IMR-90 (cell line): ENCODE results near the gene PDE4B.

Experiments
- BHLHE40 ChIP-seq: fragments of 150-350 bp; IDR thresholded peaks from 2 replicates; pipeline ENCODE4 v1.6.1; 2016; ENCODE audit warnings: mild to moderate bottlenecking, low read depth, low read length
- CTCF ChIP-seq: conservative IDR thresholded peaks from 2 replicates; pipeline ENCODE4 v1.5.1; 2012; ENCODE audit warnings: mild to moderate bottlenecking, low read depth, low read length, improper control_type of control experiment
- MAZ ChIP-seq: IDR thresholded peaks from 2 replicates; pipeline ENCODE4 v1.6.1; 2012; ENCODE audit warnings: low read depth, mild to moderate bottlenecking, low read length, improper control_type of control experiment, moderate library complexity, borderline replicate concordance
- NFE2L2 ChIP-seq: fragments of 150-350 bp; IDR thresholded peaks from 2 replicates; pipeline ENCODE4 v1.6.1; 2016; ENCODE audit warnings: low read depth, mild to moderate bottlenecking, low read length
- POLR2A ChIP-seq: IDR thresholded peaks from 2 replicates; pipeline ENCODE4 v1.6.1; 2012; ENCODE audit warnings: mild to moderate bottlenecking, low read depth, low read length
- RAD21 ChIP-seq: IDR thresholded peaks from 2 replicates; pipeline ENCODE4 v1.6.1; 2012; ENCODE audit warnings: low read length, improper control_type of control experiment
- RFX5 ChIP-seq: IDR thresholded peaks from 2 replicates; pipeline ENCODE4 v1.8.0; 2012; ENCODE audit warnings: low read depth, mild to moderate bottlenecking, low read length, moderate library complexity
- SMC3 ChIP-seq: fragments of 150-350 bp; IDR thresholded peaks from 2 replicates; pipeline ENCODE4 v1.6.1; 2016; ENCODE audit warnings: low read depth, mild to moderate bottlenecking, antibody characterized with exemption, low read length, moderate library complexity
- USF2 ChIP-seq: fragments of 150-350 bp; IDR thresholded peaks from 2 replicates; pipeline ENCODE4 v1.6.1; 2017; ENCODE audit warnings: mild to moderate bottlenecking, antibody characterized with exemption, low read length, low read depth

DNA sequence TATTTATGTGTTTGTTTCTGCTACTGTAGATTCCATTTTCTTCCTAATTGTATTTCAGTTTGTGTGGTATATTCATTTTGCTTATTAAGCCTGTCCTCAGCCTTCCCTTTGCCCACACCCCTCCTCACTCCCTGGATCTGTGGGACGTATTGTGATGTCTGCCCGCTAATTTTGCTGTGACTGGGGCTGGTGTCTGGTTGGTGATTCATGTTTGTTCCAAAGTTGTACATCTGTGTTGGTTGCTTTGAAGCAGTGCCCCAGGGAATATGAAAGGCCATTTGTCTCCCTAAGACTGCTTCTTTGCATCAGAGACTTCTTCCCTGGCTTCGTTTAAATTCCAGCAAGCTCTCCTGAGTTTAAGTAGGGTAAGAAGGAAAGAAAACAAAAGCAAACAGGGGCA is 451.7 kb downstream of the PDE4B start:
- TF ChIP-seq CTCF: no peak
- no peak for TF ChIP-seq SMC3
- no peak for TF ChIP-seq RAD21
- TF ChIP-seq POLR2A: no peak
- no peak for TF ChIP-seq USF2
- TF ChIP-seq BHLHE40: no peak
- no peak for TF ChIP-seq MAZ
- no peak for TF ChIP-seq NFE2L2
- TF ChIP-seq RFX5: no peak
